Upper lobe of right lung (tissue), 1 donor: Measurements from ENCODE around the gene LETM1. TPM values are rescaled to one million over a fixed set of nuclear protein-coding genes. Genes with fewer than 3 reads are reported as not detected.
A peak's percentile ranks its signal among the peaks of the same experiment; 100 is the strongest.

ENCODE experiments used
- ATAC-seq: fragments of 200-7000 bp; cut with Tn5 transposase; one replicate; pipeline ENCODE4 v1.9.1; 2020; ENCODE audit warnings: mild to moderate bottlenecking, moderate library complexity
- DNase-seq: peaks from one replicate; pipeline ENCODE4 v3.0.0-alpha.2; 2020
- H3K27ac ChIP-seq: fragments of 200-600 bp; one replicate; pipeline ENCODE4 v1.8.0; 2022
- H3K27me3 ChIP-seq: fragments of 200-600 bp; one replicate; pipeline ENCODE4 v1.8.0; 2022; ENCODE audit warnings: mild to moderate bottlenecking
- H3K36me3 ChIP-seq: fragments of 200-600 bp; one replicate; pipeline ENCODE4 v1.8.0; 2022
- H3K4me1 ChIP-seq: fragments of 200-600 bp; one replicate; pipeline ENCODE4 v1.8.0; 2022
- H3K4me3 ChIP-seq: fragments of 200-600 bp; one replicate; pipeline ENCODE4 v1.8.0; 2022; ENCODE audit warnings: mild to moderate bottlenecking
- H3K9me3 ChIP-seq: fragments of 200-600 bp; one replicate; pipeline ENCODE4 v1.8.0; 2022
- CTCF ChIP-seq: fragments of 200-600 bp; IDR thresholded peaks from one replicate; pipeline ENCODE4 v1.8.0; 2022; ENCODE audit warnings: antibody characterized with exemption
- intact Hi-C: fragments of 100-400 bp; cut with DNase I; formaldehyde crosslinking; loops from one replicate; pipeline ENCODE4 v1.11.0; 2022
- long read RNA-seq: library from polyadenylated mRNA; unstranded; transcript quantifications from one replicate; pipeline ENCODE4 v2.0.0, GENCODE V29; 2021
- total RNA-seq: library from RNA; stranded (reverse); fragmentation: NEBNext Ultra II Directional; extraction: Animal tissue kit (Norgen Biotek cat#: 25700); gene quantifications from one replicate; pipeline ENCODE4 v1.2.1, GENCODE V29; 2021
- donor health status: DM: no; HTN: yes; CAD: no; lungs with severe emphysema.

LETM1 gene
- 39.5 TPM for total RNA-seq
- long read RNA-seq, full-length matches to known transcripts: 48 of 80 reads
- long read RNA-seq, partial matches to known transcripts: 19 of 80 reads
- long read RNA-seq, other reads (novel, unspliced or antisense): 13 of 80 reads

GRCh38 chr4:1856071-1856942 lies at the start of gene LETM1:
Gene LETM1, minus strand, starts transcription at chr4:1856156. Its CDS starts 206 bp downstream, at chr4:1855950.
- no peaks in the 10 kb centered on the region for H3K9me3 ChIP-seq
- H3K4me1 ChIP-seq: peaks cover 8% of the 10 kb centered on the region
- DNase-seq: peak; percentile 99
- ATAC-seq: peak; percentile 97
- H3K27me3 ChIP-seq: no peaks in the 10 kb centered on the region
- H3K27ac ChIP-seq: peak within 1 kb of the TSS; percentile 85
- no peak for TF ChIP-seq CTCF
- H3K4me3 ChIP-seq: peak within 1 kb of the TSS; percentile 93
- H3K36me3 ChIP-seq: no peaks in the 10 kb centered on the region
- intact Hi-C loops: no loop called here

GRCh38 chr4:1904042-1904441 lies 48.1 kb upstream of the LETM1 start:
- intact Hi-C loops: no loop called here
- DNase-seq: no peak
- no peak overlapping the region for H3K27ac ChIP-seq
- no peak for ATAC-seq
- no peak for TF ChIP-seq CTCF
- H3K36me3 ChIP-seq: peaks cover 32% of the 10 kb centered on the region
- no peak overlapping the region for H3K4me3 ChIP-seq
- H3K9me3 ChIP-seq: no peaks in the 10 kb centered on the region
- H3K27me3 ChIP-seq: no peaks in the 10 kb centered on the region
- H3K4me1 ChIP-seq: no peaks in the 10 kb centered on the region

GRCh38 chr4:1903035-1903434 lies 47.1 kb upstream of the LETM1 start:
- no peak for ATAC-seq
- intact Hi-C loops: no loop called here
- no peak for TF ChIP-seq CTCF
- peaks cover 32% of the 10 kb centered on the region for H3K36me3 ChIP-seq
- no peaks in the 10 kb centered on the region for H3K27me3 ChIP-seq
- no peak overlapping the region for H3K4me3 ChIP-seq
- peak; percentile 5 for DNase-seq
- H3K27ac ChIP-seq: no peak overlapping the region
- H3K9me3 ChIP-seq: no peaks in the 10 kb centered on the region
- no peaks in the 10 kb centered on the region for H3K4me1 ChIP-seq

- H3K36me3 ChIP-seq: peaks cover 32% of the 10 kb centered on the region
Measured at GRCh38 chr4:1902243-1902642, 46.3 kb upstream of the LETM1 start.

DNA sequence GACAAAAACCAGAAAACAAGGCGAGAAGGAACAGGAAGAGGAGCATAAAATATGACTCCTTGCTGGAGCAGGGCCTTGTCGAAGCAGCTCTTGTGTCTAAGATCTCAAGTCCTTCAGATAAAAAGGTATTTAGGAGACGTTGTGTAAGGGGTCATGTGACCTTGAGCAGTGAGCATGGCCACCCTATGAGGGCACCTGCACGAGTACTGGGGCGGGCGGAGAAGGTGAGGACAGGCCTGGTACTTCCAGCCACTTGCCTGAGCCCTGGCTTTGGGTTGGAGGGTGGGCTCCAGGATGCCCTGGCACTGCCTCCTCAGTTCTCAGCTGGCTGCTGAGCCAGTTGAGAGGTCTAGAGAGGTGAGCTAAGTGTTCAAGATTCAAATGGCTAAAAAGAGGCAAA lies 45.2 kb upstream of the LETM1 start:
- no peak overlapping the region for H3K4me3 ChIP-seq
- H3K4me1 ChIP-seq: no peaks in the 10 kb centered on the region
- no peak for TF ChIP-seq CTCF
- ATAC-seq (peak; percentile 90), DNase-seq (peak; percentile 88)
- no peaks in the 10 kb centered on the region for H3K9me3 ChIP-seq
- intact Hi-C loops: no loop called here
- no peaks in the 10 kb centered on the region for H3K27me3 ChIP-seq
- peak overlapping the region; percentile 49 for H3K27ac ChIP-seq
- peaks cover 21% of the 10 kb centered on the region for H3K36me3 ChIP-seq

More at GRCh38 chr4:1902243-1902642, 46.3 kb upstream of the LETM1 start:
- Histone ChIP-seq H3K27ac (no peak overlapping the region), H3K27me3 (no peaks in the 10 kb centered on the region), H3K9me3 (no peaks in the 10 kb centered on the region), H3K4me1 (no peaks in the 10 kb centered on the region), H3K4me3 (no peak overlapping the region)
- no peak for TF ChIP-seq CTCF
- ATAC-seq: no peak
- intact Hi-C loops: no loop called here
- DNase-seq: peak; percentile 10
